IMR-90 (cell line): ENCODE data around the gene TNS3. TPM values are rescaled to one million over a fixed set of nuclear protein-coding genes. Genes with fewer than 3 reads are reported as not detected.

Experiments
- ATAC-seq: fragments of 200-7000 bp; cut with Tn5 transposase; 2 replicates; pipeline ENCODE4 v1.9.1; 2020; ENCODE audit warnings: low read depth, mild to moderate bottlenecking, moderate library complexity
- BruUV-seq: library from RNA; stranded (reverse); fragments of 400-500 nt; replicated peaks from 2 replicates; lab custom pipeline; 2021; lab: Mats Ljungman, UMichigan
- CTCF ChIA-PET: fragments of 300-600 bp; formaldehyde crosslinking; extraction: SDS; loops from one replicate; lab custom pipeline; 2021; ENCODE audit warnings: antibody characterized with exemption; lab: Yijun Ruan, JAX
- POLR2A ChIA-PET: fragments of 300-600 bp; sonication (Branson Sonifier 250); formaldehyde crosslinking; loops from one replicate; lab custom pipeline; 2022; ENCODE audit warnings: antibody characterized with exemption; ENCODE audit not compliant: unreplicated experiment; lab: Charles Lee
- DNase-seq: peaks from one replicate; pipeline ENCODE4 v3.0.0; 2013
- H2AFZ ChIP-seq: replicated peaks from 2 replicates; pipeline ENCODE3; 2013; ENCODE audit warnings: low read length, mild to moderate bottlenecking; ENCODE audit not compliant: poor library complexity
- H2AK5ac ChIP-seq: 2 replicates; pipeline ENCODE4 v1.6.1; 2013; ENCODE audit warnings: low read depth, low read length, inconsistent platforms
- H2AK9ac ChIP-seq: replicated peaks from 2 replicates; pipeline ENCODE3; 2013; ENCODE audit warnings: mild to moderate bottlenecking, low read depth, low read length, moderate library complexity; ENCODE audit not compliant: poor library complexity
- H2BK120ac ChIP-seq: 2 replicates; pipeline ENCODE4 v1.6.1; 2013; ENCODE audit warnings: low read depth, low read length, inconsistent platforms
- H2BK15ac ChIP-seq: 3 replicates; pipeline ENCODE4 v1.6.1; 2013; ENCODE audit warnings: low read depth, low read length, inconsistent platforms
- H2BK20ac ChIP-seq: 2 replicates; pipeline ENCODE4 v1.6.1; 2013; ENCODE audit warnings: low read depth, mild to moderate bottlenecking, inconsistent platforms, low read length, moderate library complexity
- H2BK5ac ChIP-seq: 2 replicates; pipeline ENCODE4 v1.6.1; 2013; ENCODE audit warnings: mild to moderate bottlenecking, low read depth, low read length, inconsistent platforms; ENCODE audit not compliant: poor library complexity, severe bottlenecking
- H3K14ac ChIP-seq: replicated peaks from 2 replicates; pipeline ENCODE4 v1.6.1; 2013; ENCODE audit warnings: low read depth, low read length, inconsistent platforms
- H3K18ac ChIP-seq: 2 replicates; pipeline ENCODE4 v1.6.1; 2013; ENCODE audit warnings: low read depth, low read length, control low read depth
- H3K23ac ChIP-seq: 2 replicates; pipeline ENCODE4 v1.6.1; 2013; ENCODE audit warnings: low read depth, low read length, inconsistent platforms
- H3K27ac ChIP-seq: 2 replicates; pipeline ENCODE4 v1.5.1; 2013; ENCODE audit warnings: mild to moderate bottlenecking, control low read depth, low read length; ENCODE audit not compliant: insufficient read depth
- H3K27me3 ChIP-seq: 2 replicates; pipeline ENCODE4 v1.6.1; 2013; ENCODE audit warnings: low read length; ENCODE audit not compliant: control insufficient read depth, insufficient read depth
- H3K36me3 ChIP-seq: 2 replicates; pipeline ENCODE4 v1.6.1; 2013; ENCODE audit warnings: low read length, mixed read lengths; ENCODE audit not compliant: control insufficient read depth, insufficient read depth
- H3K4ac ChIP-seq: 2 replicates; pipeline ENCODE4 v1.6.1; 2013; ENCODE audit warnings: low read depth, low read length, inconsistent platforms
- H3K4me1 ChIP-seq: 2 replicates; pipeline ENCODE4 v1.6.1; 2013; ENCODE audit warnings: low read length, mixed read lengths; ENCODE audit not compliant: control insufficient read depth, insufficient read depth
- H3K4me2 ChIP-seq: 2 replicates; pipeline ENCODE4 v1.6.1; 2013; ENCODE audit warnings: low read depth, mild to moderate bottlenecking, control low read depth, low read length, moderate library complexity
- H3K4me3 ChIP-seq: 2 replicates; pipeline ENCODE4 v1.5.1; 2013; ENCODE audit warnings: low read depth, mild to moderate bottlenecking, control low read depth, low read length, moderate library complexity; ENCODE audit not compliant: insufficient read depth
- H3K56ac ChIP-seq: 2 replicates; pipeline ENCODE4 v1.6.1; 2013; ENCODE audit warnings: low read length, inconsistent platforms; ENCODE audit not compliant: insufficient read depth; ENCODE audit errors: extremely low read depth
- H3K79me1 ChIP-seq, 2 experiments: 2 replicates each; pipeline ENCODE4 v1.6.1; 2013; ENCODE audit warnings: low read length in 2 of 2, inconsistent platforms in 1 of 2, low read depth in 1 of 2
- H3K9ac ChIP-seq: 2 replicates; pipeline ENCODE4 v1.6.1; 2013; ENCODE audit warnings: low read depth, low read length, control low read depth
- H3K9me1 ChIP-seq: 2 replicates; pipeline ENCODE4 v1.6.1; 2013; ENCODE audit warnings: low read length, inconsistent platforms; ENCODE audit not compliant: insufficient read depth
- H3K9me3 ChIP-seq: 2 replicates; pipeline ENCODE4 v1.6.1; 2013; ENCODE audit warnings: low read length; ENCODE audit not compliant: control insufficient read depth, insufficient read depth
- H4K20me1 ChIP-seq: 2 replicates; pipeline ENCODE4 v1.6.1; 2013; ENCODE audit warnings: low read length, inconsistent platforms; ENCODE audit not compliant: insufficient read depth
- H4K5ac ChIP-seq: 2 replicates; pipeline ENCODE4 v1.6.1; 2013; ENCODE audit warnings: mild to moderate bottlenecking, low read depth, low read length, control low read depth
- H4K8ac ChIP-seq, 2 experiments: 2 replicates each; pipeline ENCODE4 v1.6.1; 2013; ENCODE audit warnings: low read depth in 2 of 2, low read length in 2 of 2, control low read depth in 1 of 2, inconsistent platforms in 1 of 2
- H4K91ac ChIP-seq: 2 replicates; pipeline ENCODE4 v1.6.1; 2013; ENCODE audit warnings: low read depth, low read length, inconsistent platforms; ENCODE audit not compliant: insufficient read depth
- MAZ ChIP-seq: IDR thresholded peaks from 2 replicates; pipeline ENCODE4 v1.6.1; 2012; ENCODE audit warnings: low read depth, mild to moderate bottlenecking, low read length, improper control_type of control experiment, moderate library complexity, borderline replicate concordance
- WGBS, 2 experiments: methylation state at CpG; one replicate each; pipeline versions ENCODE4 v1.1.5 to v1.1.7; 2013; ENCODE audit warnings: missing lambda C conversion rate in 2 of 2; ENCODE audit not compliant: insufficient read length in 1 of 2; ENCODE audit errors: extremely low coverage in 2 of 2; 5-methylcytosine and 5-hydroxymethylcytosine counted together
- dilution Hi-C: fragments of 300-500 bp; cut with HindIII; formaldehyde crosslinking; loops from one replicate; pipeline ENCODE4 v1.14.3; 2018; ENCODE audit warnings: low sequenced_read_pairs; ENCODE audit not compliant: unreplicated experiment
- in situ Hi-C: fragments of 300-500 bp; cut with MboI; formaldehyde crosslinking; loops from 3 replicates; pipeline ENCODE4 v1.14.3; 2019; ENCODE audit warnings: low sequenced_read_pairs, inconsistent platforms, mixed read lengths
- intact Hi-C: fragments of 100-400 bp; cut with micrococcal nuclease; formaldehyde crosslinking; loops from 2 replicates; pipeline ENCODE4 v1.10.0; 2022
- polyA plus RNA-seq, 3 experiments: library from polyadenylated mRNA; depleted of rRNA; stranded (reverse); fragments of >200 nt; gene quantifications; 2 replicates each; pipeline ENCODE4 v1.2.3, GENCODE V29; 2012; ENCODE audit warnings: low replicate concordance in 1 of 3
- total RNA-seq: library from RNA; depleted of rRNA; stranded (reverse); fragments of >200 nt; gene quantifications from 2 replicates; pipeline ENCODE4 v1.2.3, GENCODE V29; 2012

The TNS3 gene
- total and polyA plus RNA-seq, 2 of the 4 experiments (the other 2 are of a cell fraction): 64.3 to 79.2 TPM

DNA sequence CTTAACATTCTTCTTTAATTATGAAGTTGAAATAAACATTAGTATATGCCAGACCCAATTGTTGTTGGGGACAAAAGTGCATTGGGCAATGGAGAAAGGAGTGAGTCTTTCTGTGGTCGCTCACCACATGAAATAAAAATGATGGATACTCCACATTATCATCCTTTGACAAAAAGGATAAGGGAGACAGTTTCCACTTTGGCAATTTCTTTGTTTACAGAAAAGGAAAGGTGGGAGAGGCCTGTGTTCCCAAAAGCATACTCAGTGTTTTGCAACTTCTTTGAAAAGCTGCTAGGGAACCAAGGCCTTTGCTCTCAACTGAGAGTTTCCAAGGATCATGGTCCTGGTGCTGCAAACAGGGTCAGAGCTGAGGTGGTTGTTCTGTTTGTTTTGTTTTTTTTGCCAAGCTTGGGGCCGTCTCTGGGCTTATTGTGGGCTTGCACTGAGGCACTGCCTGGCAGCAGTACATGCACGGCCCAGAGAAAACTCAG lies 341.9 kb downstream of the TNS3 start:
- Histone ChIP-seq H2BK5ac (no peak overlapping the region), H3K27ac (no peak overlapping the region), H3K27me3 (peaks cover 15% of the 10 kb centered on the region), H4K20me1 (no peaks in the 10 kb centered on the region), H3K4ac (no peak overlapping the region), H3K23ac (no peak overlapping the region), H2BK120ac (no peak overlapping the region), H2AK5ac (no peak overlapping the region), H3K79me1 (no peaks in the 10 kb centered on the region), H3K18ac (no peak overlapping the region), H3K4me2 (no peak overlapping the region), H2AFZ (no peak overlapping the region), H4K5ac (no peak overlapping the region), H3K56ac (no peak overlapping the region), H3K9ac (no peak overlapping the region), H3K14ac (no peak overlapping the region), H3K9me3 (no peaks in the 10 kb centered on the region), H4K8ac (no peak overlapping the region), H2BK20ac (no peak overlapping the region), H2BK15ac (no peak overlapping the region), H2AK9ac (no peak overlapping the region), H3K4me1 (no peaks in the 10 kb centered on the region), H4K91ac (no peak overlapping the region), H3K4me3 (no peak overlapping the region), H3K9me1 (no peaks in the 10 kb centered on the region), H3K36me3 (no peaks in the 10 kb centered on the region)
- TF ChIP-seq MAZ: no peak
- in situ Hi-C loops (no loop called here), intact Hi-C loops (no loop called here), dilution Hi-C loops (no loop called here)
- ChIA-PET POLR2A (no interaction called here), CTCF (interaction anchor here (0.6 kb wide), 1 partner anchor 144 kb away, joined by 3 read pairs; no protein-coding TSS in a partner anchor)
- no peak for ATAC-seq
- BruUV-seq: no TSS peak
- DNase-seq: no peak
- WGBS, 2 experiments: 80% methylated on average over 1 of the region's 3 CpGs; no CpG with 5 or more reads in 1 of the 2 experiments
